HCT116 (cell line): ENCODE data around the gene SERPINB13.

ENCODE experiments used
- EZH2 ChIP-seq: fragments of 200-600 bp; sonication (generic); IDR thresholded peaks from 2 replicates; pipeline ENCODE4 v1.6.1; 2017; ENCODE audit warnings: antibody characterized with exemption, mixed run types
- FOSL1 ChIP-seq: IDR thresholded peaks from 2 replicates; pipeline ENCODE4 v1.6.1; 2012; ENCODE audit warnings: low read depth
- YY1 ChIP-seq: IDR thresholded peaks from 2 replicates; pipeline ENCODE4 v1.6.1; 2011; ENCODE audit warnings: low read length, low read depth, moderate library complexity, mild to moderate bottlenecking; ENCODE audit not compliant: insufficient replicate concordance; ENCODE audit errors: extremely low read depth
- ZFX ChIP-seq: fragments of 450-650 bp; IDR thresholded peaks from 2 replicates; pipeline ENCODE4 v1.6.1; 2017
- TF ChIP-seq, protein P1 (sequence below), 3 experiments: fragments of 200-600 bp in 1 of 3; sonication (generic) in 1 of 3; IDR thresholded peaks in 2 of 3; conservative IDR thresholded peaks in 1 of 3; 2 replicates each; pipeline ENCODE4 v1.5.1; 2012 to 2017; ENCODE audit warnings: low read depth in 2 of 3, low read length in 2 of 3, antibody characterized with exemption in 1 of 3, borderline replicate concordance in 1 of 3, control low read depth in 1 of 3, mild to moderate bottlenecking in 1 of 3, mixed read lengths in 1 of 3, mixed run types in 1 of 3, moderate library complexity in 1 of 3; ENCODE audit not compliant: insufficient read depth in 1 of 3
- TF ChIP-seq, protein P2 (sequence below): IDR thresholded peaks from 2 replicates; pipeline ENCODE4 v1.6.1; 2012

DNA sequence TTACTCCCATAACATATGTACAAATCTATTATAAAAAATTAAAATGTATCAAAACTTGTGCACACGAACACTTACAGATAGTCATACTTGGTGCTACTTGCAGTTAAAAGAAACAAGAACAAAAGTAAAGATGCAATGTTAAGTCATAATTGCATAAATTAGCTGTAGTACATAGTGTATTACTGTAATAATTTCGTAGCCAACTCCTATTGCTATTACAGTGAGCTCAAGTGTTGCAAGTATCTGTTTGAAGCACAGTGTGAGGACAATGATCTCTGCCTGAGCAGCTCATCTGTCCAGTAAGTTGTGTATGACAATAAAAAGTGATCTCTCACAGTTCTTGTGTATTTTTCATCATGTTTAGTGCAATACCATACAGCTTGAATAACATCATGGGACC, 7.5 kb upstream of the SERPINB13 start:
- TF ChIP-seq, protein P1, sequence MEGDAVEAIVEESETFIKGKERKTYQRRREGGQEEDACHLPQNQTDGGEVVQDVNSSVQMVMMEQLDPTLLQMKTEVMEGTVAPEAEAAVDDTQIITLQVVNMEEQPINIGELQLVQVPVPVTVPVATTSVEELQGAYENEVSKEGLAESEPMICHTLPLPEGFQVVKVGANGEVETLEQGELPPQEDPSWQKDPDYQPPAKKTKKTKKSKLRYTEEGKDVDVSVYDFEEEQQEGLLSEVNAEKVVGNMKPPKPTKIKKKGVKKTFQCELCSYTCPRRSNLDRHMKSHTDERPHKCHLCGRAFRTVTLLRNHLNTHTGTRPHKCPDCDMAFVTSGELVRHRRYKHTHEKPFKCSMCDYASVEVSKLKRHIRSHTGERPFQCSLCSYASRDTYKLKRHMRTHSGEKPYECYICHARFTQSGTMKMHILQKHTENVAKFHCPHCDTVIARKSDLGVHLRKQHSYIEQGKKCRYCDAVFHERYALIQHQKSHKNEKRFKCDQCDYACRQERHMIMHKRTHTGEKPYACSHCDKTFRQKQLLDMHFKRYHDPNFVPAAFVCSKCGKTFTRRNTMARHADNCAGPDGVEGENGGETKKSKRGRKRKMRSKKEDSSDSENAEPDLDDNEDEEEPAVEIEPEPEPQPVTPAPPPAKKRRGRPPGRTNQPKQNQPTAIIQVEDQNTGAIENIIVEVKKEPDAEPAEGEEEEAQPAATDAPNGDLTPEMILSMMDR (IDR thresholded peaks at IDR 0.05 in 2 of 3, conservative IDR thresholded peaks at IDR 0.05 in 1 of 3; ENCODE audit: borderline replicate concordance in 1 of 3, insufficient read depth in 1 of 3, low read depth in 2 of 3, low read length in 2 of 3), result no peak
- TF ChIP-seq EZH2 (no peak), ZFX (no peak), FOSL1 (no peak), YY1 (no peak)
- TF ChIP-seq, protein P2, sequence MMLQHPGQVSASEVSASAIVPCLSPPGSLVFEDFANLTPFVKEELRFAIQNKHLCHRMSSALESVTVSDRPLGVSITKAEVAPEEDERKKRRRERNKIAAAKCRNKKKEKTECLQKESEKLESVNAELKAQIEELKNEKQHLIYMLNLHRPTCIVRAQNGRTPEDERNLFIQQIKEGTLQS, result no peak
